Natural killer cell treated with Interleukin-12 subunit alpha and Interleukin-12 subunit beta and Interleukin-15 and Interleukin-18, amount 100 ng/mL, for 72 hours (primary cell): ENCODE results near the gene SDK1. TPM values are rescaled to one million over a fixed set of nuclear protein-coding genes. Genes with fewer than 3 reads are reported as not detected.
"Not testable (repeated sequence)": the region's sequence is repeated elsewhere in the genome, so short reads cannot be mapped to it uniquely, and the experiment has no call there.

Experiments used
- ATAC-seq, 2 donors: fragments of 150-1000 bp; cut with Tn5 transposase in 1 of 2; sonication (Bioruptor Pico), chemical (Tn5 transposase) in 1 of 2; 2 replicates each; pipeline ENCODE4 v1.10.0; 2021
- DNase-seq: peaks from one replicate; pipeline ENCODE4 v3.0.0; 2022; ENCODE audit warnings: low spot score
- H3K27ac Mint-ChIP-seq, 2 donors: 1 replicate in 1 of 2; 2 replicates in 1 of 2; pipeline ENCODE4 v1.8.0; 2022; ENCODE audit warnings: mixed read lengths in 2 of 2, mild to moderate bottlenecking in 1 of 2, moderate library complexity in 1 of 2
- H3K27me3 Mint-ChIP-seq, 2 donors: 1 replicate in 1 of 2; 2 replicates in 1 of 2; pipeline ENCODE4 v1.8.0; 2022; ENCODE audit warnings: mixed read lengths in 2 of 2
- H3K36me3 Mint-ChIP-seq: one replicate; pipeline ENCODE4 v1.8.0; 2022; ENCODE audit warnings: mixed read lengths
- H3K4me1 Mint-ChIP-seq, 2 donors: 1 replicate in 1 of 2; 2 replicates in 1 of 2; pipeline ENCODE4 v1.8.0; 2022; ENCODE audit warnings: low read depth in 2 of 2, mixed read lengths in 2 of 2, mild to moderate bottlenecking in 1 of 2
- H3K4me3 Mint-ChIP-seq: one replicate; pipeline ENCODE4 v1.8.0; 2022; ENCODE audit warnings: mixed read lengths
- H3K9me3 Mint-ChIP-seq: 2 replicates; pipeline ENCODE4 v1.8.0; 2022; ENCODE audit warnings: mixed read lengths
- total RNA-seq, 2 donors: library from RNA; stranded (reverse); gene quantifications; one replicate each; pipeline ENCODE4 v1.2.3, GENCODE V29; 2022

The SDK1 gene
- total RNA-seq, 2 donors from 2014 or later = 0.20 to 0.40 TPM

DNA sequence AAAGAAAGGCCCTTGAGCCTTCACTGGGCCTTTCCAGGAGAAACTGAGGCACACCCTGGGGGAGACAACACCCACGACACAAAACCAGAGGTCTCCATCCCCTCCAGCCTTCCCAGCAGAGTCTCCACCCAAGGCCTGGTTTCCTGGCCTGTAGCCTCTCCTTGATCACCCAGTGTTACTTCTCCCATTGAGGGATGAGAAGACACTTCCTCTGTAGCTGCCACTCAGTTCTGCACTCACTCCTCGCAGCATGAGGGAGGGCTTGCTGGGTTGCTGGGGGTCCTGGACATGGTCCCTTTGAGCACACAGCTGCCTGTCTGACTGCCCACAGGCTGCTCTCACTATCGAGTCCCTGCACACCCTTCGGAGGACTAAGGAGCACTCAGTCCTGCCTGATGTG lies 943.0 kb downstream of the SDK1 start:
- DNase-seq = no peak
- no peak overlapping the region for H3K27ac Mint-ChIP-seq
- H3K27me3 Mint-ChIP-seq = no peaks in the 10 kb centered on the region
- no peaks in the 10 kb centered on the region for H3K36me3 Mint-ChIP-seq
- no peak overlapping the region for H3K4me3 Mint-ChIP-seq
- peaks cover 0 to 6% of the 10 kb centered on the region in 2 donors for H3K4me1 Mint-ChIP-seq
- peaks cover 8% of the 10 kb centered on the region for H3K9me3 Mint-ChIP-seq
- no peak for ATAC-seq

DNA sequence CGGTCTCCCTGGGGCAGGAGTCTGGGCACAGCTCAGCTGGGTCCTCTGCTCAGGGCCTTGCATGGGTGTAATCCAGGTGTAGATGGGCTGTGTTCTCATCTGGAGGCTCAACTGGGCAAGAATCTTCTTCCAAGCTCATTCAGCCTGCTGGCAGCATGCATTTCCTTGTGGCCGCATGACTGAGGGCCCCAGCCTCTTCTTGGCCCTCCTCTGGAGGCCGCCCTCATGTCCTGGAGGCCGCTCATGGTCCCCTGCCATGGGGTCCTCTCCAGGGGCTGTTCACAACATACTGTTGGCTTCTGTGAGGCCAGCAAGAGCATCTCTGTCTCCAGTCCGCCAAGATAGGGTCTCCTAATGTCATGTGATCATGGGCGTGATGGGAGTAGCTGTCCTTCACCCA lies 943.6 kb downstream of the SDK1 start:
- peaks cover 8% of the 10 kb centered on the region for H3K9me3 Mint-ChIP-seq
- H3K36me3 Mint-ChIP-seq = no peaks in the 10 kb centered on the region
- no peak for DNase-seq
- no peak overlapping the region for H3K27ac Mint-ChIP-seq
- H3K4me1 Mint-ChIP-seq = peaks cover 0 to 6% of the 10 kb centered on the region in 2 donors
- no peaks in the 10 kb centered on the region for H3K27me3 Mint-ChIP-seq
- ATAC-seq = no peak
- H3K4me3 Mint-ChIP-seq = no peak overlapping the region

DNA sequence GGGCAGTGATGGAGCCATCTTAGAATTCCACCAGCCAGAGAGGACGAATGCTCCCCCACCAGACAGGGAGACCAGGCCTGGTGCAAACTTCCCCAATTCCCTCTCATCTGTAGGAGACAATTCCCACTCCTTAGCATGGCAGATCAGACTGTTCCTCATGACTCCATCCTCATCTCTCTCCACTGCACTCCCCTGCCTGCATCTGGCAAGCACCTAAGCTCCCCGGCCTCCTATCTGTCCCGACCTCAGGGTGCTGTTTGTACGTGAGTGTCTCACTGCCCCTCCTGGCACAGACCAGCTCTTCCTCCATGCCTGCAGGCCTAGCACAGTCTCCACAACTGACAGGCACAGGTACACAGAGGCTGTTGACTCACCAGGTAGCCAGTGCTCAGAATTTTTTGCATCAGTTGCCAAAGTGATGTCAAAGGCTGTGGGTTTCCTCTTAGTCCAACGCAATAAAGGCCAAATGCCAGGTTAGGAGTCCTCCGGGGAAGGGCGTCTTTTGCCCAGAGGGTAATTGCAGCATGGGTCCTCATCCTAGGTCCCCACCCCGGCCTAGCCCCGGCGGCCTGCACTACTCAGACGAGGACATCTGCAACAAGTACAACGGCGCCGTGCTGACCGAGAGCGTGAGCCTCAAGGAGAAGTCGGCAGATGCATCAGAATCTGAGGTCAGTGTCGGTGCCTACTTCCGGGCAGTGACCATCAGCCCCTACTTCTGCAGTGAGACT lies 944.2 kb downstream of the SDK1 start:
- H3K27ac Mint-ChIP-seq = no peak overlapping the region
- H3K4me1 Mint-ChIP-seq = peaks cover 0 to 5% of the 10 kb centered on the region in 2 donors
- H3K27me3 Mint-ChIP-seq = no peaks in the 10 kb centered on the region
- ATAC-seq = no peak
- DNase-seq = no peak
- no peaks in the 10 kb centered on the region for H3K36me3 Mint-ChIP-seq
- peaks cover 8% of the 10 kb centered on the region for H3K9me3 Mint-ChIP-seq
- H3K4me3 Mint-ChIP-seq = no peak overlapping the region

DNA sequence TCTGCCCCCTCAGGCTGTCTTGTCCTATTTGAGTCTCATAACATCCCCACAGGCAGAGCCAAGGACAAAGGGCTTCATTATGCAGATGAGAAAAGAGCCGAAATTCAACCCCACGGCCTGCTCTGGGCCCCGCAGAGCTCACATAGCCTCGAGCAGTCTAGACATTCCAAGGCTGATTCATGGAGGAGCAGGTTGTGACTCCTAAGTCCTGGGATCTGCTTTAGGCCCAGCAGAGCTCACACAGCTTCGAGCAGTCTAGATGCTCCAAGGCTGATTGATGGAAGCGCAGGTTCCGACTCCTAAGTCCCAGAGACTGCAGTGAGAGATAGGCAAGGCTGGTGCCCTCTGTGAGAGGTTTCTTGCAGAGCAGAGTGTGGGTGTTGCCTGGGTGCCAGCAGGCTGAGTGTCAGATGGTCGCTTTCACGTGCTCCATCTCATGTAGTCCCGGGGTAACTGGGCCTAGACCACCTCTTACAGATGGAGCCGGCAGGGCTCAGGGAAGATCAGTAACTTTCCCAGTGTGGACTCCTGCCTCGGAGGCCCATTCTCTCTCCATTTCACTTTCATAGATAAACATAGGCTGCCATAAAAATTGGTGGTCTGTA lies 944.9 kb downstream of the SDK1 start:
- no peaks in the 10 kb centered on the region for H3K4me1 Mint-ChIP-seq
- peaks cover 9% of the 10 kb centered on the region for H3K9me3 Mint-ChIP-seq
- no peak overlapping the region for H3K4me3 Mint-ChIP-seq

DNA sequence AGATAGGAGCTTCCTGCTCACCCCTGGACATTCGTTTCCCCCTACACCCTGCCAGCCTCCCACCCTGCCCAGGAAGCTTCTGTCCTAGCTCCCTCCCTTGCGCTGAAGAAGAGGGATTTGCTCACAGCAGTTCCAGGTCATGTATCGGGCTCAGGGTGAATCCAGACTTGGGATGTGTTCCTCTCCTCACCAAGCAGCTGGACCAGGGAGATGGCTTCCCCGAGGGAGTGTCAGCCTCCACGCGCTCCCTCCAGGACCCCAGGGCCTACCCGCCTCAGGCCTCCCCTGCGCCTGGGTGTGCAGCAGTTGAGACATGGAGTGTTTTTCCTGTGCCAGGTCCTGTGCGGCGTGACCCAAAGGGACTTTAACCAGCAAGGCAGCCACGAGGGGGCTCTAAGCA lies 945.5 kb downstream of the SDK1 start:
- Mint-ChIP-seq H3K27ac (no peak overlapping the region), H3K36me3 (peaks cover 5% of the 10 kb centered on the region), H3K4me3 (no peak overlapping the region), H3K4me1 (no peaks in the 10 kb centered on the region), H3K9me3 (peaks cover 12% of the 10 kb centered on the region), H3K27me3 (no peaks in the 10 kb centered on the region)
- DNase-seq (no peak), ATAC-seq (no peak)

More for the DNA sequence above, 944.9 kb downstream of the SDK1 start:
- Mint-ChIP-seq H3K36me3 (peaks cover 2% of the 10 kb centered on the region), H3K27me3 (no peaks in the 10 kb centered on the region), H3K27ac (no peak overlapping the region)
- ATAC-seq (no peak), DNase-seq (no peak)

DNA sequence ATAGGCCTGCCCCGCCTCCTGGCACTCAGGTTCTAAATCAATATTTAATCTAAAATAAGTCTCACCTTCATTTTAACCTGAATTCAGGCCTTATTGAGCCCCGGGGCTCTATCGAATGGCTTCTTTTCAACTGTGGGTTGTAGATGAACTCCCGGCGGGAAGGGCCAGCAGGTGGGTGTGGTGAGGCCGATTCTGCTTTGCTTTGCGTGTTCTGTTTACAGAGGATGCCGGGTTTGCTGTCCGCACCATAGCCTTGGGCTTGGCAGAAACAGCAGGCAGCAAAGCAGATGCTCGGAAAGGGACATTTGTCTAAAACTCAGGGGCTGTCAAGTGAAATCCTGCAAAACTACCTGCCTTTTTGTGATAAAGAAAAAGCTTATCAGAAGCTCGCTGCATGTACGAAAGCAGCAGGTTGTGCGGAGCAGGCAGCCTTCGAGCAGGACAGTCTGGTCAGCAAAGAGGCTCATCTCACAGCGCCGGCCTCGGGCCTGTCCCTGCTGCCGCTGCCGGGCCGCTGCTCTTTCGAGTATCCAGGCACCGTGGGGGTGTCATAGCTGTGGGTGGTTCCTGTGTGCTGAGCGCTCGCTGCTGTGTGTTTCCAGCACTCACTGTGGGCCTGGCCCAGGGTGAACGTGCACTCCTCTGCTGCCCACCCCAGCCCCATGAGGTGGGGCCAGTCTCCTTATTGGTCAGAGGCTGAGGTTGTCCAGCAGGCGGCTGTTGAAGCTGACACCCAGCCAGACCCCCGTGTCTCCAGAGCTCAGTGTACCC lies 946.2 kb downstream of the SDK1 start:
- Mint-ChIP-seq H3K36me3 (peaks cover 5% of the 10 kb centered on the region), H3K9me3 (peaks cover 12% of the 10 kb centered on the region), H3K27me3 (no peaks in the 10 kb centered on the region), H3K27ac (no peak overlapping the region), H3K4me3 (no peak overlapping the region), H3K4me1 (no peaks in the 10 kb centered on the region)
- DNase-seq = no peak
- no peak for ATAC-seq

DNA sequence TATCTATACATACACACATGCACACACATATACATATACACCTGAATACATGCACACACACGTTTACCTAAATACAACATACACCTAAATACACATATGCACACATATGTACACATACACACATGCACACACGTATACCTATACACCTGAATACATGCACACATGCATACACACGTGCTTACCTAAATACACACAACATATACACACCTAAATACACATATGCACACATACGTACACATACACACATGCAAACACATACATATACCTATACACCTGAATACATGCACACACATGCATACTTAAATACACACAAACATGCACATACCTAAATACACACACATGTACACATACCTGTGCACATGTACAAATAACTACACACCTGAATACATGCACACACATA lies 947.2 kb downstream of the SDK1 start:
- no peak for DNase-seq
- no peak overlapping the region for H3K27ac Mint-ChIP-seq
- H3K9me3 Mint-ChIP-seq = peaks cover 12% of the 10 kb centered on the region
- ATAC-seq = no peak
- no peaks in the 10 kb centered on the region for H3K4me1 Mint-ChIP-seq
- H3K27me3 Mint-ChIP-seq = no peaks in the 10 kb centered on the region
- peaks cover 5% of the 10 kb centered on the region for H3K36me3 Mint-ChIP-seq
- H3K4me3 Mint-ChIP-seq = no peak overlapping the region

DNA sequence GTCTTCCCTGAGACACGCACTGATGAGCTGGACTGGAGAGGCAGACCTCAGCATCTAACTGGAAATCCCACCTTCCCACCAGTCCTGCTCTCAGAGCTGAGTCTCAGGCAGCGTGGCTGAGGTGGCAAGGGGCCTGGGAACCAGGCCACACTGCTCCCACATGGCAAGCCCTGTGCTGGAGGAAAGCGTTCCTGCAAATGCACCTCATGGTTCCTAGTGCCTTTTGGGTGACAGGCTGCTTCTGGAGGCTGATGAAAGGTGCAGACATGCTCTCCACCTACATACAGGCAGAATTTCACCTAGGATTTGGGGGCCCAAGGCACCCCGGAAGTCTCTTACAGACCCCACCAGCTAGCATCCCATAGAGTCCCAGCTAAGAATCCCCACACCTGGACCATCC lies 948.2 kb downstream of the SDK1 start:
- no peak overlapping the region for H3K27ac Mint-ChIP-seq
- H3K27me3 Mint-ChIP-seq = peaks cover 0 to 5% of the 10 kb centered on the region in 2 donors
- H3K4me3 Mint-ChIP-seq = no peak overlapping the region
- H3K36me3 Mint-ChIP-seq = peaks cover 5% of the 10 kb centered on the region
- ATAC-seq (no peak), DNase-seq (no peak)
- H3K9me3 Mint-ChIP-seq = peaks cover 12% of the 10 kb centered on the region
- no peaks in the 10 kb centered on the region for H3K4me1 Mint-ChIP-seq

DNA sequence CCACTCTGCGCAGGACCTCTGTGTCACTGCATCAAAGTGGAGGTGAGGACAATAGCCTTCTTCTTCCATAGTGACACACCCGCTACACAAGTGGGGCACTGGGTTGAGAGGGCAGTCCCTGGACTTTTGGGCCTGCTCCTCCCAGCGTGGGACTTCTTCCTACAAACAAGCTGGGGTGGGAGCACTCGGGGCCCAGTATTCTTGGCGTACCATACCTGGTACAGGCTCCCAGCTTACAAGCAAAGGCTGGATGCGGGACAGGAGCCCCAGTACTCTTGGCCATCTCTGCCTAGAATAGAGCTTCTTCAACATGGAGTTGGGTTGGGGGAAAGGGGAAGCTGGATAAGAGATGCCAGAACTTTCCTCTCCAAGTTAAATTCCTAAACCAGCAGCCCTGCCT lies 954.3 kb downstream of the SDK1 start:
- Mint-ChIP-seq H3K27me3 (peaks cover 2 to 22% of the 10 kb centered on the region in 2 donors), H3K9me3 (peaks cover 4% of the 10 kb centered on the region), H3K27ac (no peak overlapping the region), H3K36me3 (peaks cover 5% of the 10 kb centered on the region), H3K4me3 (no peak overlapping the region), H3K4me1 (no peaks in the 10 kb centered on the region)
- DNase-seq = no peak
- no peak for ATAC-seq

DNA sequence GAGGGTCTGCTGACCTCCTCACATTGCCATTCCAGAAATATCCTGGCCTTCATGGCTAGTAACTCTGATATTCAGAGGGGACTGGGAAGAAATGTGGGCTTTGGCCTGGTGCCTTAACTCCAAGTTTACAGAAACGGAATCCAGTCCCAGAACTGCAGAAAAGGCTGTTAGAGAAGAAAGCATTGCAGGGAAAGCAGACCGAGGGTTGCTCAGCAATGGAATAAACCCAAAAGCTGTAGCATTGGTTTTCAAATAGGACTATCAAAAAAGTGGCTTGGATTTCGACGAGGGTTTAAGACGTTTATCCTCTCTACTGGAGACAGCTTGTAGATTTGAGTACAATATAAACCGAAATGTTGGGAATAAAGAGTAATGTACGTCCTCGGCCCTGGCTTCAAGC lies 955.2 kb downstream of the SDK1 start:
- Mint-ChIP-seq H3K27ac (no peak overlapping the region), H3K36me3 (no peaks in the 10 kb centered on the region), H3K4me1 (no peaks in the 10 kb centered on the region), H3K27me3 (peaks cover 4 to 22% of the 10 kb centered on the region in 2 donors), H3K4me3 (no peak overlapping the region), H3K9me3 (no peaks in the 10 kb centered on the region)
- no peak for DNase-seq
- no peak for ATAC-seq

DNA sequence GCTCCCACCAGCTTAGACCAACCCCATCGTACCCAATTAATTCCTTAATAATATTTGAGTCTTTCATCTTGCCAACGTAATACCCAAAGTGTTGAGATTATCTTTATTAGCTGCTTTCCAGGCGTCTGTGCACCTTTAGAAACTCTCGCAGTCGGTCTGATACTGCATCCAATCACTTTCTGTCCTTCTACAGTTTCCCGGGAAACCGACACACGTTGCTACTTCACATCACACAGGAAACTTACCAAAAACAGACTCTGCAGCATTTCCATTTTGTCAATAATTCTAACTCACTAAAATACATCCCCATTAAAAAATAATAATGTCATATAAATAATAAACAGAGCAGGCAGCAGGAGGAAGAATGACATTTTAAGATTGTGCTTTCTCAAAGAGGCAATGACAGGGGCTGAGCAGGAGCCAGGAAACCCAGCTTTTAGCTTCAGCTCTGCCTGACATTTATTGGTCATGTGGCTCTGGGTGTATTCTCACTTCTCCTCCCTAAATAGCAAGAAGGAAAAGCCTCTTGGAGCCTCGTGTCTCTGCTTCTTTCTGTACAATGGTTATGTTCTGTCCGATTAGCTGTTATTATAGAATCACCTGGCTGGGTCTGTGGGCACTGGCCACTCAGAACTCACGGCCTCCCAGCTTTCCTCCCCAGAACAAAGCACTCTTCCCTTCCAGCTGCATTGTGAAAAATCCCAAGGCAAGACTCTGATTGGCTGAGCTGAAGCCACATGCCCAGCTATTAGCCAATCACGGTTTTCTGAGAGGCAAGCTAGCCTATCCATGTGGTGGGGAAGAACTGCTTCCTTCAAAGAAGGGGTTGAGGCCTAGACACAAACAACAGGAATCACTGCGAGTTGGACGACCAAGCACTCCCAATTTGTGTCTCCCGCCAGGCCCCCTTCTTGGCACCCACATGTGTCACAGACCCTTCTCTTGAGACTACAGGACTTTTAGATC lies 956.4 kb downstream of the SDK1 start:
- Mint-ChIP-seq H3K4me1 (no peaks in the 10 kb centered on the region), H3K27me3 (peaks cover 4 to 22% of the 10 kb centered on the region in 2 donors), H3K27ac (no peak overlapping the region), H3K4me3 (no peak overlapping the region), H3K36me3 (no peaks in the 10 kb centered on the region), H3K9me3 (no peaks in the 10 kb centered on the region)
- no peak for DNase-seq
- ATAC-seq = no peak

DNA sequence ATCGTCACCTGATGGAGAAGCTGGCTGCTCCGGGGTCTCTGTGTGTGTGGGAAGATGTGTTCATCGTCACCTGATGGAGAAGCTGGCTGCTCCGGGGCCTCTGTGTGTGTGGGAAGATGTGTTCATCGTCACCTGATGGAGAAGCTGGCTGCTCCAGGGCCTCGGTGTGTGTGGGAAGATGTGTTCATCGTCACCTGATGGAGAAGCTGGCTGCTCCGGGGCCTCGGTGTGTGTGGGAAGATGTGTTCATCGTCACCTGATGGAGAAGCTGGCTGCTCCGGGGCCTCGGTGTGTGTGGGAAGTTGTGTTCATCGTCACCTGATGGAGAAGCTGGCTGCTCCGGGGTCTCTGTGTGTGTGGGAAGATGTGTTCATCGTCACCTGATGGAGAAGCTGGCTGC lies 959.1 kb downstream of the SDK1 start:
- not testable (repeated sequence) for H3K4me3 Mint-ChIP-seq, H3K4me1 Mint-ChIP-seq, H3K36me3 Mint-ChIP-seq, H3K27me3 Mint-ChIP-seq, H3K9me3 Mint-ChIP-seq, H3K27ac Mint-ChIP-seq, DNase-seq, ATAC-seq

DNA sequence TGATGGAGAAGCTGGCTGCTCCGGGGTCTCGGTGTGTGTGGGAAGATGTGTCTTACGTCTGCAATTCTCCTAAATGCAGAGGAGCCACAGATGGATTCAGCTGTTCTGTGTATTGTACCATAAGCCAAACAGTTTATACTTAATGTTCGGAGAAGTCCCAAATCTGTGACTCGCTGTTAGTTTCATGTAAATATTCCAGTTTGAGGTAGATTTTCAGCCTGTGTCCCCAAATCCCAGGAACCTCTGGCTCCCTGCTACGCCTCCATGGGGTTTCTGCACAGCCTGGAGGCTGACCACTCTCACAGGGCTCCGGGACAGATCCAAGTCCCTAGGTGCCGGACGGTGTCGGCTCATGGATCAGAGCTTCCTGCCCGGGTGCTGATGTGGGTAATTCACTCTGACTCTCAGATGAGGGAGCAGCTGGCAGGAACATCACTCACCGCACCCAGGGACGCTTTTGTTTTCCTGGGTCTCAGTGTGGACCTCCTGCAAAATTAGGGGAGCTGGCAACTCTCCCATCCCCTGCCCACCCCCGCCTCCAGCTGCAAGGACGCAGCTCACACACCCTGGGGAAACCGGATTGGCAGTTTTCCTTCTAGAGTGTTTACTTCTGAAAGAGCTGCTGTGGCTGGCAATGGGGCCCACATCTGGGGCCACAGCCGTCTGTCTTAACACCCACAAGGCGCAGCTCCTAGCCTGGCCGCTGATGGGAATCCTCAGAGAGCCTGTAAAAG lies 960.0 kb downstream of the SDK1 start:
- H3K4me3 Mint-ChIP-seq = no peak overlapping the region
- no peaks in the 10 kb centered on the region for H3K36me3 Mint-ChIP-seq
- peaks cover 5 to 6% of the 10 kb centered on the region in 2 donors for H3K27me3 Mint-ChIP-seq
- no peaks in the 10 kb centered on the region for H3K9me3 Mint-ChIP-seq
- no peak overlapping the region for H3K27ac Mint-ChIP-seq
- DNase-seq = no peak
- ATAC-seq = no peak
- H3K4me1 Mint-ChIP-seq = no peaks in the 10 kb centered on the region
